SU-DHL-6 (cell line): Measurements from ENCODE around the gene ATAD3C.

Experiments
- H2AFZ ChIP-seq: fragments of 200-600 bp; sonication (generic); 2 replicates; pipeline ENCODE4 v1.6.1; 2014; ENCODE audit warnings: low read depth, mild to moderate bottlenecking, moderate library complexity, mixed read lengths, antibody characterized with exemption, low read length; ENCODE audit not compliant: severe bottlenecking
- H3F3A ChIP-seq: fragments of 200-600 bp; shearing (Covaris generic); 2 replicates; pipeline ENCODE4 v1.6.0; 2016; ENCODE audit warnings: antibody characterized with exemption, mild to moderate bottlenecking; ENCODE audit not compliant: insufficient read depth
- H3K27ac ChIP-seq: fragments of 200-600 bp; sonication (generic); 2 replicates; pipeline ENCODE4 v1.5.1; 2016; ENCODE audit warnings: low read depth, mild to moderate bottlenecking, low read length, moderate library complexity, mixed read lengths
- H3K27me3 ChIP-seq: fragments of 200-600 bp; sonication (generic), shearing (Covaris generic); 2 replicates; pipeline ENCODE4 v1.6.0; 2014; ENCODE audit warnings: mild to moderate bottlenecking, low read length
- H3K36me3 ChIP-seq: fragments of 200-600 bp; sonication (generic); 2 replicates; pipeline ENCODE4 v1.6.1; 2014; ENCODE audit warnings: mild to moderate bottlenecking, low read length, mixed read lengths
- H3K4me2 ChIP-seq: fragments of 300-600, 200-600 bp; shearing (Covaris generic), sonication (generic); 2 replicates; pipeline ENCODE4 v1.6.0; 2014; ENCODE audit warnings: low read length, low read depth, mild to moderate bottlenecking; ENCODE audit not compliant: poor library complexity, severe bottlenecking
- H3K4me3 ChIP-seq: fragments of 200-600 bp; sonication (generic); 2 replicates; pipeline ENCODE4 v1.5.1; 2014; ENCODE audit warnings: antibody characterized with exemption, low read length, mild to moderate bottlenecking, mixed read lengths; ENCODE audit not compliant: insufficient read depth, poor library complexity, severe bottlenecking
- H3K79me2 ChIP-seq: fragments of 200-600 bp; sonication (generic); 2 replicates; pipeline ENCODE4 v1.6.1; 2014; ENCODE audit warnings: mild to moderate bottlenecking, low read length, moderate library complexity; ENCODE audit not compliant: insufficient read depth
- H3K9ac ChIP-seq: fragments of 200-600 bp; sonication (generic); 2 replicates; pipeline ENCODE4 v1.7.0; 2014; ENCODE audit warnings: mild to moderate bottlenecking, low read length
- H3K9me2 ChIP-seq: fragments of 200-600 bp; sonication (generic); replicated peaks from 2 replicates; pipeline ENCODE4 v1.6.1; 2014; ENCODE audit warnings: low read length; ENCODE audit not compliant: insufficient read depth
- H3K9me3 ChIP-seq: fragments of 200-600 bp; sonication (generic); 2 replicates; pipeline ENCODE4 v1.6.1; 2014; ENCODE audit warnings: low read length, mixed read lengths; ENCODE audit not compliant: insufficient read depth
- H4K20me1 ChIP-seq: fragments of 200-600 bp; sonication (generic); 2 replicates; pipeline ENCODE4 v1.6.1; 2014; ENCODE audit warnings: low read depth, mild to moderate bottlenecking, antibody characterized with exemption, low read length, moderate library complexity, mixed read lengths
- EZH2phosphoT487 ChIP-seq: fragments of 200-600 bp; sonication (generic), shearing (Covaris generic); conservative IDR thresholded peaks from 2 replicates; pipeline ENCODE4 v1.6.1; 2018; ENCODE audit warnings: mild to moderate bottlenecking, antibody characterized with exemption, low read length, moderate library complexity, mixed read lengths
- TF ChIP-seq, protein P1 (sequence below): fragments of 200-600 bp; sonication (generic); IDR thresholded peaks from one replicate; pipeline ENCODE4 v1.5.1; 2017; ENCODE audit warnings: antibody characterized with exemption, mild to moderate bottlenecking, low read length, moderate library complexity; ENCODE audit not compliant: insufficient read depth, poor library complexity, severe bottlenecking

Gene ATAD3C

GRCh38 chr1:1435911-1436629 is 13.4 kb upstream of the ATAD3C start:
- no peaks in the 10 kb centered on the region for H3K36me3 ChIP-seq
- no peaks in the 10 kb centered on the region for H4K20me1 ChIP-seq
- no peak overlapping the region for H3K27ac ChIP-seq
- no peaks in the 10 kb centered on the region for H3K27me3 ChIP-seq
- no peak overlapping the region for H3K4me2 ChIP-seq
- H3F3A ChIP-seq = no peaks in the 10 kb centered on the region
- no peak overlapping the region for H2AFZ ChIP-seq
- TF ChIP-seq, protein P1, sequence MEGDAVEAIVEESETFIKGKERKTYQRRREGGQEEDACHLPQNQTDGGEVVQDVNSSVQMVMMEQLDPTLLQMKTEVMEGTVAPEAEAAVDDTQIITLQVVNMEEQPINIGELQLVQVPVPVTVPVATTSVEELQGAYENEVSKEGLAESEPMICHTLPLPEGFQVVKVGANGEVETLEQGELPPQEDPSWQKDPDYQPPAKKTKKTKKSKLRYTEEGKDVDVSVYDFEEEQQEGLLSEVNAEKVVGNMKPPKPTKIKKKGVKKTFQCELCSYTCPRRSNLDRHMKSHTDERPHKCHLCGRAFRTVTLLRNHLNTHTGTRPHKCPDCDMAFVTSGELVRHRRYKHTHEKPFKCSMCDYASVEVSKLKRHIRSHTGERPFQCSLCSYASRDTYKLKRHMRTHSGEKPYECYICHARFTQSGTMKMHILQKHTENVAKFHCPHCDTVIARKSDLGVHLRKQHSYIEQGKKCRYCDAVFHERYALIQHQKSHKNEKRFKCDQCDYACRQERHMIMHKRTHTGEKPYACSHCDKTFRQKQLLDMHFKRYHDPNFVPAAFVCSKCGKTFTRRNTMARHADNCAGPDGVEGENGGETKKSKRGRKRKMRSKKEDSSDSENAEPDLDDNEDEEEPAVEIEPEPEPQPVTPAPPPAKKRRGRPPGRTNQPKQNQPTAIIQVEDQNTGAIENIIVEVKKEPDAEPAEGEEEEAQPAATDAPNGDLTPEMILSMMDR = no peak
- no peak for TF ChIP-seq EZH2phosphoT487
- no peaks in the 10 kb centered on the region for H3K9me2 ChIP-seq
- no peak overlapping the region for H3K9ac ChIP-seq
- H3K9me3 ChIP-seq = no peaks in the 10 kb centered on the region
- no peaks in the 10 kb centered on the region for H3K79me2 ChIP-seq
- no peak overlapping the region for H3K4me3 ChIP-seq

DNA sequence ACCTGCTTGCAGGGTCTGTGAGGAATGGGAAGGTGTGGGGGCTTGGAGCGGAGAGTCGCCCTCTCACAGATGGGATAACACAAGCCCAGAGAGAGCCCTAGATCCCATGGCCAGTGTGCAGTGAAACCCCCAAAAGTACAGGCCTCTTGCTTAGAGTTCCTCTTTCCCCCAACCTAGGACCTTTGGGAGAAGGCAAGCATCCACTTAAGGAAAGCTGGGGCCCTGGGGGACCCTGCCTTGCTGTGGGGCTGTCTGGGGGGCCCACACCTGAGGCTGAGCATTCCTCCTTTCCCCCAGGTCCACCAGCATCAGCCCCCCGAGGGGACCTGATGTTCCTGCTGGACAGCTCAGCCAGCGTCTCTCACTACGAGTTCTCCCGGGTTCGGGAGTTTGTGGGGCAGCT is 12.9 kb upstream of the ATAD3C start:
- Histone ChIP-seq H3K4me3 (no peak overlapping the region), H3K9me3 (no peaks in the 10 kb centered on the region), H3K9ac (no peak overlapping the region), H3K27ac (no peak overlapping the region), H3K79me2 (no peaks in the 10 kb centered on the region), H3K4me2 (no peak overlapping the region), H2AFZ (no peak overlapping the region), H3F3A (no peaks in the 10 kb centered on the region), H3K36me3 (no peaks in the 10 kb centered on the region), H3K9me2 (no peaks in the 10 kb centered on the region), H4K20me1 (no peaks in the 10 kb centered on the region), H3K27me3 (no peaks in the 10 kb centered on the region)
- TF ChIP-seq, protein P1 = no peak
- TF ChIP-seq EZH2phosphoT487 = no peak

- H3K9ac ChIP-seq = no peak overlapping the region
- no peak overlapping the region for H3K4me2 ChIP-seq
These were observed 12.2 kb upstream of the ATAD3C start for GRCh38 chr1:1437033-1437903.

More at GRCh38 chr1:1437033-1437903, 12.2 kb upstream of the ATAD3C start:
- no peaks in the 10 kb centered on the region for H3K36me3 ChIP-seq
- no peaks in the 10 kb centered on the region for H3K9me2 ChIP-seq
- H4K20me1 ChIP-seq = no peaks in the 10 kb centered on the region
- H2AFZ ChIP-seq = no peak overlapping the region
- H3K27me3 ChIP-seq = no peaks in the 10 kb centered on the region
- no peak overlapping the region for H3K27ac ChIP-seq
- no peak overlapping the region for H3K4me3 ChIP-seq
- no peaks in the 10 kb centered on the region for H3F3A ChIP-seq
- H3K9me3 ChIP-seq = no peaks in the 10 kb centered on the region
- H3K79me2 ChIP-seq = no peaks in the 10 kb centered on the region
- TF ChIP-seq, protein P1 = no peak
- no peak for TF ChIP-seq EZH2phosphoT487
